ENCODE results near the gene FREY1. TPM values are rescaled to one million over a fixed set of nuclear protein-coding genes. Genes with fewer than 3 reads are reported as not detected.

Gene FREY1
- total RNA-seq, 4 donors from 2014 or later = not detected

DNA sequence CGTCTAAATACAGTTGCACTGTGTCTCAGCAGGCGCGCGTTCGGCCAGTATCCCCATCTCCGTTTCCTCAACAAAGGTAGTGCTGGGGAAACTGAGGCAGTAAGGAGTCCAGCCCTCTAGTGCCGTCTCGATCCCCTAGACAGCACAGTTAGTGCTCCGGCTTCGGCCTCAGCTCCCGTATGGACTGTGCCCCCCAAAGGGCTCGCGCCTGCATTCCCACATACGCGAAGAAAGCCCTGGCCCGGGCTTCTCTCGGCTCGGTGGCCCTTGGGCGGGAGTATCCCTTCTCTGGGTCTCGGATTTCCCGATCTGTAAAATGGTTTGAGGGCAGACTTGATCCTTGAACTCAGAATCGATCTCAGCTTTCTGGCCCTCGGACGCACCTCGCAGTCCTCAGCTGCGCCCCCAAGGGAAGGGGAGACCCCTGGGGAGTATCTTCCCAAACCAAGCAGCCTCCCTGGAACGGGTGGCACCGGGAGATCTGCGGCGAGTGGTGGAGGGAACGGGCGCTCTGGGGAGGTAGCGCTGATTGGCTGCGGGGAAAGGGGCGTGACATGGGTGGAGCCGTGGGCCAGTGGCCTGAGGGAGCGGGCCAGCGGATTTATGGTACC, 11.4 kb upstream of the FREY1 start:
- Histone ChIP-seq H3K4me3 (peak overlapping the region; percentile 88 to 97 (median 94)), H3K9me3 (no peaks in the 10 kb centered on the region), H3K4me1 (peaks cover 18 to 20% of the 10 kb centered on the region in 2 donors), H3K36me3 (peaks cover 0 to 22% of the 10 kb centered on the region in 2 donors), H3K27me3 (peaks cover 14 to 18% (median 16%) of the 10 kb centered on the region in 3 donors), H3K27ac (peak overlapping the region; percentile 88 to 96 (median 94))
- peak; percentile 18 to 66 for TF ChIP-seq POLR2A (IDR thresholded peaks at IDR 0.05)
- TF ChIP-seq, protein P1, sequence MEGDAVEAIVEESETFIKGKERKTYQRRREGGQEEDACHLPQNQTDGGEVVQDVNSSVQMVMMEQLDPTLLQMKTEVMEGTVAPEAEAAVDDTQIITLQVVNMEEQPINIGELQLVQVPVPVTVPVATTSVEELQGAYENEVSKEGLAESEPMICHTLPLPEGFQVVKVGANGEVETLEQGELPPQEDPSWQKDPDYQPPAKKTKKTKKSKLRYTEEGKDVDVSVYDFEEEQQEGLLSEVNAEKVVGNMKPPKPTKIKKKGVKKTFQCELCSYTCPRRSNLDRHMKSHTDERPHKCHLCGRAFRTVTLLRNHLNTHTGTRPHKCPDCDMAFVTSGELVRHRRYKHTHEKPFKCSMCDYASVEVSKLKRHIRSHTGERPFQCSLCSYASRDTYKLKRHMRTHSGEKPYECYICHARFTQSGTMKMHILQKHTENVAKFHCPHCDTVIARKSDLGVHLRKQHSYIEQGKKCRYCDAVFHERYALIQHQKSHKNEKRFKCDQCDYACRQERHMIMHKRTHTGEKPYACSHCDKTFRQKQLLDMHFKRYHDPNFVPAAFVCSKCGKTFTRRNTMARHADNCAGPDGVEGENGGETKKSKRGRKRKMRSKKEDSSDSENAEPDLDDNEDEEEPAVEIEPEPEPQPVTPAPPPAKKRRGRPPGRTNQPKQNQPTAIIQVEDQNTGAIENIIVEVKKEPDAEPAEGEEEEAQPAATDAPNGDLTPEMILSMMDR (IDR thresholded peaks at IDR 0.05 in 4 of 5, conservative IDR thresholded peaks at IDR 0.05 in 1 of 5) = no peak
- DNase-seq (peak; percentile 70 to 81), ATAC-seq (peak; percentile 73 to 77)
- in situ Hi-C loops (cut with MboI; ENCODE audit: low sequenced_read_pairs in 4 of 4) (loop anchor here in 2 of 4 donors (5.0 to 10.0 kb wide), 2 partner anchors 71 to 74 kb away; partner anchors contain the start of gene CRY2 (in 2 of the 2)), intact Hi-C loops (cut with DNase I; ENCODE audit: low total_unique reads) (loop anchor here (1.0 to 5.0 kb wide), 5 partner anchors 56 to 1724 kb away; partner anchors contain the start of genes MTCH2 and SLC35C1)

GRCh38 chr11:45917623-45918330, 10.7 kb upstream of the FREY1 start, which contains the start of gene PEX16:
PEX16 (minus strand) TSS chr11:45917877; CDS start chr11:45917811, 66 bp downstream.
- Histone ChIP-seq H3K4me1 (peaks cover 14 to 20% of the 10 kb centered on the region in 2 donors), H3K27ac (peak within 1 kb of the TSS; percentile 88 to 96 (median 94)), H3K4me3 (peak within 1 kb of the TSS; percentile 88 to 97 (median 94)), H3K36me3 (peaks cover 0 to 29% of the 10 kb centered on the region in 2 donors), H3K9me3 (no peaks in the 10 kb centered on the region), H3K27me3 (peaks cover 8 to 12% (median 9%) of the 10 kb centered on the region in 3 donors)
- in situ Hi-C loops (cut with MboI; ENCODE audit: low sequenced_read_pairs in 4 of 4) (loop anchor here in 2 of 4 donors (5.0 to 10.0 kb wide), 2 partner anchors 70 to 73 kb away; partner anchors contain the start of gene CRY2 (in 2 of the 2)), intact Hi-C loops (cut with DNase I; ENCODE audit: low total_unique reads) (loop anchor here (1.0 to 5.0 kb wide), 5 partner anchors 55 to 1725 kb away; partner anchors contain the start of genes MTCH2 and SLC35C1)
- TF ChIP-seq, protein P1 (IDR thresholded peaks at IDR 0.05 in 4 of 5, conservative IDR thresholded peaks at IDR 0.05 in 1 of 5) = no peak
- peak; percentile 82 for TF ChIP-seq POLR2A (IDR thresholded peaks at IDR 0.05)
- ATAC-seq (peak; percentile 92 to 94), DNase-seq (peak; percentile 97 to 98)

GRCh38 chr11:45917286-45917622, 10.2 kb upstream of the FREY1 start:
- no peak for TF ChIP-seq POLR2A (IDR thresholded peaks at IDR 0.05)
- TF ChIP-seq, protein P1 (IDR thresholded peaks at IDR 0.05 in 4 of 5, conservative IDR thresholded peaks at IDR 0.05 in 1 of 5) = no peak
- ATAC-seq (no peak), DNase-seq (no peak)
- intact Hi-C loops (cut with DNase I; ENCODE audit: low total_unique reads) = loop anchor here (5.0 kb wide), 1 partner anchor 55 kb away; no protein-coding TSS in a partner anchor
- in situ Hi-C loops (cut with MboI; ENCODE audit: low sequenced_read_pairs in 4 of 4) = loop anchor here in 2 of 4 donors (5.0 to 10.0 kb wide), 2 partner anchors 70 to 72 kb away; partner anchors contain the start of gene CRY2 (in 2 of the 2)
- peak overlapping the region; percentile 88 to 96 (median 94) for H3K27ac ChIP-seq
- H3K36me3 ChIP-seq = peaks cover 0 to 34% of the 10 kb centered on the region in 2 donors
- H3K4me3 ChIP-seq = peak overlapping the region; percentile 88 to 97 (median 94)
- H3K27me3 ChIP-seq = peaks cover 3 to 6% (median 4%) of the 10 kb centered on the region in 3 donors
- H3K4me1 ChIP-seq = peaks cover 14 to 19% of the 10 kb centered on the region in 2 donors
- no peaks in the 10 kb centered on the region for H3K9me3 ChIP-seq

DNA sequence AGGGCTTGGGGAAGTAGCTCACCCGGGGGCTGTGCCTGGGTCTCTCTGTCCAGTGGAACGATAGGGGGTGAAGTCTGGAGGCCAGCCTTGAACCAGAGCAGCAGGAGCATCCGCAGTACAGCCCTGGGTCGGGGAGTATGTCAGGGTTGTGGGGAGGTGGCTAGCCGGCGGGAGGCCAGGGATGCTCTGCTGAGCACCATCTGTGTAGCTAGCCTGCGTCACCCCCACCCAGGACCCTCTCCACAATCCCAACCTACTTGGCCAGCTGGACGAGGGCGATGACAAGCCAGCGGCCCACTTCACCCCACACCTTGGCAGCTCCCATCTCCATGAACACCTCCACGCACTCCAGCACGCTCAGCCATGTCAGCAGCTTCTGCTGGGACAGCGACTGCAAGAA, 8.4 kb upstream of the FREY1 start:
- in situ Hi-C loops (cut with MboI; ENCODE audit: low sequenced_read_pairs in 4 of 4) = loop anchor here in 2 of 4 donors (5.0 to 10.0 kb wide), 2 partner anchors 68 to 71 kb away; partner anchors contain the start of gene CRY2 (in 2 of the 2)

More for the DNA sequence above, 8.4 kb upstream of the FREY1 start:
- H3K4me1 ChIP-seq = peaks cover 14 to 15% of the 10 kb centered on the region in 2 donors
- no peak overlapping the region for H3K27ac ChIP-seq
- DNase-seq (no peak), ATAC-seq (no peak)
- intact Hi-C loops (cut with DNase I; ENCODE audit: low total_unique reads) = loop anchor here (5.0 kb wide), 1 partner anchor 53 kb away; no protein-coding TSS in a partner anchor
- no peaks in the 10 kb centered on the region for H3K9me3 ChIP-seq
- no peaks in the 10 kb centered on the region for H3K27me3 ChIP-seq
- H3K4me3 ChIP-seq = no peak overlapping the region
- TF ChIP-seq, protein P1 (IDR thresholded peaks at IDR 0.05 in 4 of 5, conservative IDR thresholded peaks at IDR 0.05 in 1 of 5) = no peak
- TF ChIP-seq POLR2A (IDR thresholded peaks at IDR 0.05) = no peak
- peaks cover 0 to 52% of the 10 kb centered on the region in 2 donors for H3K36me3 ChIP-seq
